Fibroblast of villous mesenchyme (primary cell): ENCODE data around the gene NAGPA. TPM values are rescaled to one million over a fixed set of nuclear protein-coding genes. Genes with fewer than 3 reads are reported as not detected.

Source experiments
- DNase-seq: peaks from one replicate; pipeline ENCODE4 v3.0.0-alpha.2; 2010; ENCODE audit warnings: low read depth
- H3K4me3 ChIP-seq: 2 replicates; pipeline ENCODE4 v1.5.1; 2011; ENCODE audit warnings: low read depth, mild to moderate bottlenecking, low read length
- CTCF ChIP-seq: IDR thresholded peaks from 2 replicates; pipeline ENCODE4 v1.5.1; 2012; ENCODE audit warnings: low read depth, mild to moderate bottlenecking, low read length; ENCODE audit not compliant: insufficient read depth
- total RNA-seq: library from RNA; depleted of rRNA; stranded (reverse); fragments of >200 nt; gene quantifications from 2 replicates; pipeline ENCODE4 v1.2.3, GENCODE V29; 2012

NAGPA gene
- total RNA-seq, 1 donor = 17.3 TPM

GRCh38 chr16:5060073-5060641, 26.4 kb upstream of the NAGPA start:
- DNase-seq = no peak
- TF ChIP-seq CTCF = no peak
- no peak overlapping the region for H3K4me3 ChIP-seq

GRCh38 chr16:5059386-5060072, 25.8 kb upstream of the NAGPA start:
- TF ChIP-seq CTCF = no peak
- H3K4me3 ChIP-seq = no peak overlapping the region
- no peak for DNase-seq

GRCh38 chr16:5058476-5058875, 24.7 kb upstream of the NAGPA start:
- peak; percentile 36 for TF ChIP-seq CTCF
- no peak overlapping the region for H3K4me3 ChIP-seq
- DNase-seq = no peak

- no peak for DNase-seq
- no peak overlapping the region for H3K4me3 ChIP-seq
- peak; percentile 56 for TF ChIP-seq CTCF
Observed at GRCh38 chr16:5056352-5056751, 22.6 kb upstream of the NAGPA start.

GRCh38 chr16:5054876-5055865, 21.4 kb upstream of the NAGPA start:
- H3K4me3 ChIP-seq = no peak overlapping the region
- DNase-seq = no peak
- no peak for TF ChIP-seq CTCF

- no peak overlapping the region for H3K4me3 ChIP-seq
- TF ChIP-seq CTCF = no peak
- DNase-seq = no peak
Observed at GRCh38 chr16:5046914-5047313, 13.2 kb upstream of the NAGPA start.
